ENCODE data around the gene MRPL37.

DNA sequence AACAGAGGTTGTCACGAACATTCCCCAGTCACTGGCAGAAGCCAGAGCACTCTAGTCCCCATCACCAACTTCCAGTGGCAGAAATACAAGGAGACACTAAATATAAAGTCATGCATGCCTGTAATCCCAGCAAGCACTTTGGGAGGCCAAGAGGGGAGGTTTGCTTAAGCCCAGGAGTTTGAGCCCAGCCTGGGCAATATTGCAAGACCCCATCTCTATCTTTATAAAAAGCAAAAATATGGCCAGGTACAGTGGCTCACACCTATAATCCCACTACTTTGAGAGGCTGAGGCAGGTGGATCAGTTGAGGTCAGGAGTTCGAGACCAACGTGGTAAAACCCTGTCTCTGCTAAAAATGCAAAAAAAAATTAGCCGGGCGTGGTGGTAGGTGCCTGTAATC lies 6.5 kb upstream of the MRPL37 start:
- TF ChIP-seq ZFP3 (CRISPR knock-in tag; IDR thresholded peaks at IDR 0.05) (no peak), RARB (CRISPR knock-in tag; IDR thresholded peaks at IDR 0.05) (no peak), PATZ1 (CRISPR knock-in tag; IDR thresholded peaks at IDR 0.05; ENCODE audit: borderline replicate concordance) (no peak), ARNTL (CRISPR knock-in tag; IDR thresholded peaks at IDR 0.05; ENCODE audit: borderline replicate concordance, low read depth) (no peak), TSHZ2 (CRISPR knock-in tag; IDR thresholded peaks at IDR 0.05) (no peak), TOX (CRISPR knock-in tag; IDR thresholded peaks at IDR 0.05; ENCODE audit: borderline replicate concordance) (no peak), ZNF70 (CRISPR knock-in tag; IDR thresholded peaks at IDR 0.05) (no peak), CSDC2 (CRISPR knock-in tag; IDR thresholded peaks at IDR 0.05) (no peak), ESRRG (CRISPR knock-in tag; IDR thresholded peaks at IDR 0.05) (no peak), OSR1 (CRISPR knock-in tag; IDR thresholded peaks at IDR 0.05) (no peak), SNAI2 (CRISPR knock-in tag; IDR thresholded peaks at IDR 0.05) (no peak), BACH2 (CRISPR knock-in tag; IDR thresholded peaks at IDR 0.05; ENCODE audit: borderline replicate concordance) (no peak)
- TF ChIP-seq, protein P1, sequence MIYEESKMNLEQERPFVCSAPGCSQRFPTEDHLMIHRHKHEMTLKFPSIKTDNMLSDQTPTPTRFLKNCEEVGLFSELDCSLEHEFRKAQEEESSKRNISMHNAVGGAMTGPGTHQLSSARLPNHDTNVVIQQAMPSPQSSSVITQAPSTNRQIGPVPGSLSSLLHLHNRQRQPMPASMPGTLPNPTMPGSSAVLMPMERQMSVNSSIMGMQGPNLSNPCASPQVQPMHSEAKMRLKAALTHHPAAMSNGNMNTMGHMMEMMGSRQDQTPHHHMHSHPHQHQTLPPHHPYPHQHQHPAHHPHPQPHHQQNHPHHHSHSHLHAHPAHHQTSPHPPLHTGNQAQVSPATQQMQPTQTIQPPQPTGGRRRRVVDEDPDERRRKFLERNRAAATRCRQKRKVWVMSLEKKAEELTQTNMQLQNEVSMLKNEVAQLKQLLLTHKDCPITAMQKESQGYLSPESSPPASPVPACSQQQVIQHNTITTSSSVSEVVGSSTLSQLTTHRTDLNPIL (CRISPR knock-in tag; IDR thresholded peaks at IDR 0.05; ENCODE audit: low read depth), result no peak
- TF ChIP-seq, protein P2, sequence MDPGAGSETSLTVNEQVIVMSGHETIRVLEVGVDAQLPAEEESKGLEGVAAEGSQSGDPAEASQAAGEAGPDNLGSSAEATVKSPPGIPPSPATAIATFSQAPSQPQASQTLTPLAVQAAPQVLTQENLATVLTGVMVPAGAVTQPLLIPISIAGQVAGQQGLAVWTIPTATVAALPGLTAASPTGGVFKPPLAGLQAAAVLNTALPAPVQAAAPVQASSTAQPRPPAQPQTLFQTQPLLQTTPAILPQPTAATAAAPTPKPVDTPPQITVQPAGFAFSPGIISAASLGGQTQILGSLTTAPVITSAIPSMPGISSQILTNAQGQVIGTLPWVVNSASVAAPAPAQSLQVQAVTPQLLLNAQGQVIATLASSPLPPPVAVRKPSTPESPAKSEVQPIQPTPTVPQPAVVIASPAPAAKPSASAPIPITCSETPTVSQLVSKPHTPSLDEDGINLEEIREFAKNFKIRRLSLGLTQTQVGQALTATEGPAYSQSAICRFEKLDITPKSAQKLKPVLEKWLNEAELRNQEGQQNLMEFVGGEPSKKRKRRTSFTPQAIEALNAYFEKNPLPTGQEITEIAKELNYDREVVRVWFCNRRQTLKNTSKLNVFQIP (CRISPR knock-in tag; IDR thresholded peaks at IDR 0.05; ENCODE audit: borderline replicate concordance, low read depth), result no peak
